CD4-positive, alpha-beta T cell (primary cell): Measurements from ENCODE around the gene CLDN6. TPM values are rescaled to one million over a fixed set of nuclear protein-coding genes. Genes with fewer than 3 reads are reported as not detected.

Experiments
- ATAC-seq: fragments of 200-7000 bp; cut with Tn5 transposase; one replicate; pipeline ENCODE4 v1.10.0; 2022; ENCODE audit warnings: mild to moderate bottlenecking; ENCODE audit not compliant: poor library complexity
- CTCF ChIA-PET: fragments of 350-600 bp; sonication (Branson Sonifier 250); formaldehyde crosslinking; loops from one replicate; lab custom pipeline; 2021; ENCODE audit warnings: antibody characterized with exemption, inconsistent platforms; lab: Charles Lee
- POLR2A ChIA-PET: fragments of 350-600 bp; sonication (Branson Sonifier 250); formaldehyde crosslinking; loops from one replicate; lab custom pipeline; 2021; ENCODE audit warnings: antibody characterized with exemption, inconsistent platforms; lab: Charles Lee
- DNase-seq, 14 experiments: peaks; one replicate each; pipeline ENCODE4 v3.0.0-alpha.2; 2013 to 2020; ENCODE audit warnings: mixed read lengths in 2 of 14
- H3K27ac ChIP-seq, 2 donors: one replicate each; pipeline versions ENCODE4 v1.5.1 to v1.7.0; 2013; ENCODE audit warnings: low read length in 2 of 2, low read depth in 1 of 2, mild to moderate bottlenecking in 1 of 2
- H3K27me3 ChIP-seq, 2 experiments: 1 replicate in 1 of 2; 2 replicates in 1 of 2; pipeline versions ENCODE4 v1.6.1 to v1.7.0; 2013; ENCODE audit warnings: low read length in 2 of 2, control low read depth in 1 of 2, mild to moderate bottlenecking in 1 of 2, moderate library complexity in 1 of 2; ENCODE audit not compliant: insufficient read depth in 2 of 2, control insufficient read depth in 1 of 2
- H3K36me3 ChIP-seq: one replicate; pipeline ENCODE4 v1.6.1; 2013; ENCODE audit warnings: low read length, control low read depth; ENCODE audit not compliant: insufficient read depth
- H3K4me1 ChIP-seq: one replicate; pipeline ENCODE4 v1.6.1; 2013; ENCODE audit warnings: low read length, control low read depth; ENCODE audit not compliant: insufficient read depth
- H3K4me3 ChIP-seq: one replicate; pipeline ENCODE4 v1.5.1; 2013; ENCODE audit warnings: mild to moderate bottlenecking, low read length, moderate library complexity
- H3K9me3 ChIP-seq, 2 experiments: 1 replicate in 1 of 2; 2 replicates in 1 of 2; pipeline versions ENCODE4 v1.6.1 to v1.7.0; 2013; ENCODE audit warnings: low read length in 2 of 2, mild to moderate bottlenecking in 2 of 2, control low read depth in 1 of 2, moderate library complexity in 1 of 2; ENCODE audit not compliant: control insufficient read depth in 1 of 2, insufficient read depth in 1 of 2
- H3K27ac Mint-ChIP-seq: one replicate; pipeline ENCODE4 v1.8.0; 2020; ENCODE audit warnings: mixed read lengths
- H3K27me3 Mint-ChIP-seq: one replicate; pipeline ENCODE4 v1.8.0; 2021; ENCODE audit warnings: mixed read lengths
- H3K36me3 Mint-ChIP-seq: one replicate; pipeline ENCODE4 v1.8.0; 2021; ENCODE audit warnings: low read depth, mixed read lengths
- H3K4me1 Mint-ChIP-seq: one replicate; pipeline ENCODE4 v1.8.0; 2021; ENCODE audit warnings: low read depth, mixed read lengths
- H3K4me3 Mint-ChIP-seq: one replicate; pipeline ENCODE4 v1.8.0; 2020; ENCODE audit warnings: mild to moderate bottlenecking, mixed read lengths
- H3K9me3 Mint-ChIP-seq: one replicate; pipeline ENCODE4 v1.8.0; 2020; ENCODE audit warnings: mixed read lengths
- CTCF ChIP-seq: fragments of 200-600 bp; IDR thresholded peaks from one replicate; pipeline ENCODE4 v1.8.0; 2022; ENCODE audit warnings: antibody characterized with exemption, mild to moderate bottlenecking
- intact Hi-C, 2 experiments: fragments of 100-400 bp; cut with DNase I in 1 of 2; cut with micrococcal nuclease in 1 of 2; formaldehyde crosslinking; loops; one replicate each; pipeline versions ENCODE4 v1.15.1 to v1.9.0; 2023 to 2025; cut with DNase I, micrococcal nuclease
- total RNA-seq, 174 experiments: library from RNA in 2 of 174; stranded (reverse) in 2 of 174; gene quantifications; one replicate each; pipeline ENCODE4 v1.2.3 and lab custom pipeline; 2021 to 2026

Gene CLDN6
- total RNA-seq, 2 experiments from 2014 or later = not detected

DNA sequence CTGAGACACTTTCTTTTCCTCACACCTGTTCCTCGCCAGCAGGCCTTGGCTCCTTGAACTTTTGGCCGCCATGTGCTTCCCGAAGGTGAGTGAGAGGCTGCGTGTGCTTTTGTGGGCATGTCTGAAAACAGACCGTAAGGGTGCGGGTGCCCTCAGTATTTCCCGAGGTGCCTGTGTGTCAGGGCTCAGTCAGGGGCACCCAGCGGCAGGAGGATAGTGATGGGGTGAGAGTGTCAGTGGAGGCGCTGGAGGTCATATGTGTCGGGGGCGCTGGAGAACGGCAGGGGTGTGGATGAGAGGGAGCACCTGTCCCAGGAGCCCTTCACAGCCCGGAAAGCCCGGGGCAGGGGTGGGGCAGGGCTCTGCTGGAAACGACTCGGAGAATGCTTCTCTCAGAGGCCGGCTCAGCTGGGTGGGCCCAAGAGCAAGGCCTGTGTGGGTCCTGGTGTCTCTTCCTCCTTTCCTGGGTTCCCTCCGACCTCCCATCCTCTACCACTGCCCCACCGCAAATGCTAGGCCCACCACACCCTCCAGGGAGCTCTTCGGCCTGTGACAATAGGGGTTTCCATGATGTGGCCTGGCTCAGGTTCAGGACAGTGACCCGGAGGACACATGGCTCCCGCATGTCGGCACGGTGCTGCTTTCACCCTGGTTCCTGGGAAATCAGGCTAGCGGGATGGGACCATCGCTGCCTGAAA, 47.9 kb upstream of the CLDN6 start:
- H3K36me3 ChIP-seq = peaks cover 35% of the 10 kb centered on the region
- no peaks in the 10 kb centered on the region for H3K9me3 ChIP-seq
- intact Hi-C loops = no loop called here
- Mint-ChIP-seq H3K4me3 (peak overlapping the region; percentile 99), H3K27me3 (no peaks in the 10 kb centered on the region), H3K9me3 (no peaks in the 10 kb centered on the region), H3K27ac (peak overlapping the region; percentile 97), H3K4me1 (peaks cover 73% of the 10 kb centered on the region), H3K36me3 (peaks cover 53% of the 10 kb centered on the region)
- TF ChIP-seq CTCF = no peak
- CTCF ChIA-PET = interaction anchor here (0.6 to 4.9 kb wide), 5 partner anchors 10 to 63 kb away, joined by 3 to 33 read pairs (median 3); no protein-coding TSS in a partner anchor
- H3K4me3 ChIP-seq = peak overlapping the region; percentile 99
- ATAC-seq (peak; percentile 43), DNase-seq (peak in 1 of 14 experiments; percentile 41)
- H3K4me1 ChIP-seq = peaks cover 78% of the 10 kb centered on the region
- POLR2A ChIA-PET = interaction anchor here (0.5 to 6.5 kb wide), 17 partner anchors 11 to 335 kb away, joined by 3 to 137 read pairs (median 6); partner anchors contain the start of genes MMP25, ZNF174, ZNF213 and ZSCAN10
- no peaks in the 10 kb centered on the region for H3K27me3 ChIP-seq
- H3K27ac ChIP-seq = peak overlapping the region; percentile 85 to 98

DNA sequence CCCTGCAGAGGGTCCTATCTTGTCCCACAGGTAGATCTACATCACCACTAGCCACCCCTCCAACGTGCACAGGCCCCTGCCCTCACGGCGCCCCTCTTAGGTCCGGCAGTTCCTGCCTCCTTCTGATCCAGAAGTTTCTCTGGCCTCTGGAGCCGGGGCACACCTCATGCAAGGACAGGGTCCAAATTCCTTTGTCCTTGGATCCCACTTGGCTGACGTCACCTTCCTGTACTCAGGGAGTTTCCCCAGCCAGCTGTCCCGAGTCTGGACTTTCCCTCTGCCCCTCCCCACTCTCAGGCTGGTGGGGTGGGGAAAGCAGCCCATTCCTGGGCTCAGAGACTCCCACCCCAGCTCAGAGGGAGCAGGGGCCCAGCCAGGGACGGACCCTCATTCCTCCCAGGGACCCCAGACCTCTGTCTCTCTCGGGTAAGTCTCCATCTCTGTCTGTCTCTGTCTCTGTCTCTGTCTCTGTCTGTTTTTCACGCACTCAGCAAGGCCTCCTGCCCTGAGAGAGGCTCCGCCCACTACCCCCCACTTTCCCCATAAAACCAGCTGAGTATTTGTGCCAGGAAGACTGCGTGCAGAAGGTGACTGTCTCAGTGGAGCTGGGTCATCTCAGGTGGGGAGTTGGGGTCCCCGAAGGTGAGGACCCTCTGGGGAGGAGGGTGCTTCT, 47.2 kb upstream of the CLDN6 start, which contains the start of gene IL32:
Gene IL32 (plus strand): TSS at position 572 of the 673 bp plus-strand sequence. CDS start 172 bp downstream, outside the sequence.
- peaks cover 51% of the 10 kb centered on the region for H3K36me3 Mint-ChIP-seq
- peak within 1 kb of the TSS; percentile 99 for H3K4me3 Mint-ChIP-seq
- H3K36me3 ChIP-seq = peaks cover 35% of the 10 kb centered on the region
- peak within 1 kb of the TSS; percentile 99 for H3K4me3 ChIP-seq
- intact Hi-C loops = no loop called here
- POLR2A ChIA-PET = interaction anchor here (0.5 to 6.5 kb wide), 17 partner anchors 11 to 218 kb away, joined by 3 to 137 read pairs (median 6); partner anchors contain the start of genes MMP25, ZNF213 and ZSCAN10
- H3K4me1 ChIP-seq = peaks cover 78% of the 10 kb centered on the region
- no peaks in the 10 kb centered on the region for H3K27me3 ChIP-seq
- H3K27ac ChIP-seq = peak within 1 kb of the TSS; percentile 85 to 98
- ATAC-seq (peak; percentile 65), DNase-seq (peak; percentile 46 to 88 (median 68))
- H3K4me1 Mint-ChIP-seq = peaks cover 67% of the 10 kb centered on the region
- no peaks in the 10 kb centered on the region for H3K27me3 Mint-ChIP-seq
- H3K27ac Mint-ChIP-seq = peak within 1 kb of the TSS; percentile 97
- no peak for TF ChIP-seq CTCF
- no peaks in the 10 kb centered on the region for H3K9me3 ChIP-seq
- CTCF ChIA-PET = interaction anchor here (0.6 to 4.9 kb wide), 5 partner anchors 11 to 64 kb away, joined by 3 to 33 read pairs (median 3); no protein-coding TSS in a partner anchor
- H3K9me3 Mint-ChIP-seq = no peaks in the 10 kb centered on the region

DNA sequence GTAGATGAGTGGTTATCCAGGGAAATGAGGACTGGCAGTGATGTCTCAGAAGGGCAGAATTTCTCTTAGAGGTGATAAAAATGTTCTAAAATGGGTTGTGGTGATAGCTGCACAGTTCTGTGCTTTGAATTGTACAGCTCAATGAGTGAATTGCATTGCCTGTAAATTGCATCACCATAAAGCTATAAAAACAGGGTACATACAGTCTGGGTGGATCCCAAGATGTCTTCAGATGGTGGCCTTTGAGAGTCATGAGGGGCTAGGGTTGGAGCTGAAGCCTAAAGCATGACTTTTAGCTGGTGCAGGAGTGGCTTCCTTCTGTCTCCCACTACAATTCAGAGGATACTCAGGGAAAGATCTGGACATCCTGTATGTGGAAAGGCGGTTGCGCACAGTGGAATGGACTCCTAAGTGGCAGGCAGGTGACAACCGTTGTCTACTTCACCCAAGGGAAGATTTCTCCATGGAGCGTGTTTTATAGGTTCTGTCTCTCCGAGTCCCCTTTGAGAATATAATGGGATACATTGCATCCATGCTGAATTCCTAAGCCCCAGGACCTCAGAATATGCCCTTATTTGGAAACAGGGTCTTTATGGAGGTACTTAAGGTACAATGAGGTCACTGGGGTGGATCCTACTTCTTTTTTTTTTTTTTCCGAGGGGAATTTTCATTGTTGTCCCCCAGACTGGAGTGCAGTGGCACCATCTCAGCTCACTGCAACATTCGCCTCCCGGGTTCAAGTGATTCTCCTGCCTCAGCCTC, 45.8 kb upstream of the CLDN6 start:
- peaks cover 75% of the 10 kb centered on the region for H3K4me1 ChIP-seq
- H3K36me3 ChIP-seq = peaks cover 23% of the 10 kb centered on the region
- H3K27ac Mint-ChIP-seq = peak overlapping the region; percentile 97
- H3K36me3 Mint-ChIP-seq = peaks cover 37% of the 10 kb centered on the region
- no peak overlapping the region for H3K4me3 ChIP-seq
- ATAC-seq = no peak
- no peaks in the 10 kb centered on the region for H3K9me3 ChIP-seq
- H3K4me1 Mint-ChIP-seq = peaks cover 62% of the 10 kb centered on the region
- H3K4me3 Mint-ChIP-seq = peak overlapping the region; percentile 99
- intact Hi-C loops = no loop called here
- peak in 1 of 14 experiments; percentile 10 for DNase-seq
- H3K27me3 ChIP-seq = no peaks in the 10 kb centered on the region
- no peaks in the 10 kb centered on the region for H3K9me3 Mint-ChIP-seq
- no peaks in the 10 kb centered on the region for H3K27me3 Mint-ChIP-seq
- ChIA-PET POLR2A (interaction anchor here (0.6 to 6.5 kb wide), 11 partner anchors 9 to 86 kb away, joined by 3 to 137 read pairs (median 6); partner anchors contain the start of gene ZNF213), CTCF (interaction anchor here (1.0 to 4.9 kb wide), 4 partner anchors 32 to 86 kb away, joined by 3 to 33 read pairs (median 4); no protein-coding TSS in a partner anchor)
- peak overlapping the region; percentile 4 to 98 for H3K27ac ChIP-seq
- no peak for TF ChIP-seq CTCF
